Measurements from ENCODE around the gene F8. TPM values are rescaled to one million over a fixed set of nuclear protein-coding genes. Genes with fewer than 3 reads are reported as not detected.

The F8 gene
- total RNA-seq, 1 experiment from 2014 or later = 0.91 TPM

DNA sequence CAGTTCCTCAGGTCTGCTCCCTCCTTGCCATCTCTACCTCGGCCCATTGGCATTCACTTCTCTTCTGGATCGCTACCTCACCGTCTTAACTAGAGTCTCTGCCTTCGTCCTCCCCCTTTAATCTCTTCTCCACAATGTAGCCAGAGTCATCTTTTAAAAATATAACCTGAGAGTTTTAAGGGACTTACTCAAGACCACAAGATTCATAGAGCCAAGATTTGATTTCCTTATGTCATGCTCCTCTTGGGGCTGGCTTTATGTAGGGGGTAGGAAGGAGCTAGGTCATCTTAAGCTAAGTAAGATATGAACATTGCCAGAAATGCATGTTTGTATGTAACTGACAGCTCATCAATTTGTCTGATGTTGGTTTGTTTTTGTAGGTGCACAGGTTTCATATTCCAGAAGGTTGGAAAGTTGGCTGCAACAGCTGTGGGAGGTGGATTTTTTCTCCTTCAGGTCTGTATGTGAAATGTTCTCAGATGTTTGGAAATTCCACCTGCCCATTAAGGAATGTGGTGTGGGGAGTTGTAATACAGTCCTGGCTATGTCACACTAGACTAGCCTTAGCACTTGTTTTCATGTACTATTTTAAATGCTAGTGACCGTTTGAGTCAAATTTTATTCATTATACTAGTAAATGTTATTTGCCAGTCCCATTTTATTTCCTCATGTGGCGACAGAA is 23.7 kb upstream of the F8 start:
- Histone ChIP-seq H3K4me2 (ENCODE audit: low read length) (no peak overlapping the region), H3K4me1 (ENCODE audit: insufficient read depth, low read length) (no peaks in the 10 kb centered on the region)
- CTCF ChIA-PET = no interaction called here

GRCh38 chrX:155035688-155036087 is 13.2 kb upstream of the F8 start:
- Histone ChIP-seq H3K27me3 (ENCODE audit: low read length) (no peaks in the 10 kb centered on the region), H3K9me2 (replicated peaks; ENCODE audit: low read length) (no peaks in the 10 kb centered on the region), H3K27ac (ENCODE audit: low read length) (no peak overlapping the region), H3K4me3 (ENCODE audit: low read length) (no peak overlapping the region), H3K9me3 (ENCODE audit: low read length) (no peaks in the 10 kb centered on the region), H4K20me1 (ENCODE audit: low read length) (no peaks in the 10 kb centered on the region), H3K4me1 (ENCODE audit: insufficient read depth, low read length) (no peaks in the 10 kb centered on the region), H2AFZ (ENCODE audit: low read length) (no peak overlapping the region), H3K4me2 (ENCODE audit: low read length) (no peak overlapping the region), H3K79me2 (ENCODE audit: low read length) (peaks cover 64% of the 10 kb centered on the region), H3K36me3 (ENCODE audit: low read depth, low read length) (peaks cover 11% of the 10 kb centered on the region), H3K9ac (ENCODE audit: low read length) (no peak overlapping the region), H3F3A (ENCODE audit: low read length, unreplicated experiment) (no peaks in the 10 kb centered on the region)
- DNase-seq (no peak), ATAC-seq (no peak)
- no TSS peak for BruUV-seq (replicated peaks)
- TF ChIP-seq EZH2 (IDR thresholded peaks at IDR 0.05; ENCODE audit: low read length, unreplicated experiment) (no peak), CTCF (conservative IDR thresholded peaks at IDR 0.05; ENCODE audit: low read depth, low read length) (no peak), EZH2phosphoT487 (IDR thresholded peaks at IDR 0.05; ENCODE audit: borderline replicate concordance, low read length) (no peak)
- ChIA-PET CTCF (no interaction called here), POLR2A (ENCODE audit: unreplicated experiment) (no interaction called here)
- intact Hi-C loops (cut with micrococcal nuclease) = no loop called here

More for the DNA sequence above, 23.7 kb upstream of the F8 start:
- Histone ChIP-seq H3F3A (ENCODE audit: low read length, unreplicated experiment) (no peaks in the 10 kb centered on the region), H3K9me3 (ENCODE audit: low read length) (no peaks in the 10 kb centered on the region), H2AFZ (ENCODE audit: low read length) (no peak overlapping the region), H4K20me1 (ENCODE audit: low read length) (no peaks in the 10 kb centered on the region), H3K9ac (ENCODE audit: low read length) (no peak overlapping the region), H3K27me3 (ENCODE audit: low read length) (no peaks in the 10 kb centered on the region), H3K36me3 (ENCODE audit: low read depth, low read length) (no peaks in the 10 kb centered on the region), H3K9me2 (replicated peaks; ENCODE audit: low read length) (no peaks in the 10 kb centered on the region), H3K79me2 (ENCODE audit: low read length) (0 out of 2 replicates have a peak, but pooled peaks cover 3% of the 10 kb centered on the region), H3K4me3 (ENCODE audit: low read length) (no peak overlapping the region), H3K27ac (ENCODE audit: low read length) (no peak overlapping the region)
- intact Hi-C loops (cut with micrococcal nuclease) = no loop called here
- no peak for TF ChIP-seq EZH2phosphoT487 (IDR thresholded peaks at IDR 0.05; ENCODE audit: borderline replicate concordance, low read length)
- no peak for TF ChIP-seq EZH2 (IDR thresholded peaks at IDR 0.05; ENCODE audit: low read length, unreplicated experiment)
- TF ChIP-seq CTCF (conservative IDR thresholded peaks at IDR 0.05; ENCODE audit: low read depth, low read length) = no peak
- POLR2A ChIA-PET (ENCODE audit: unreplicated experiment) = no interaction called here
- DNase-seq (no peak), ATAC-seq (no peak)
- no TSS peak for BruUV-seq (replicated peaks)

DNA sequence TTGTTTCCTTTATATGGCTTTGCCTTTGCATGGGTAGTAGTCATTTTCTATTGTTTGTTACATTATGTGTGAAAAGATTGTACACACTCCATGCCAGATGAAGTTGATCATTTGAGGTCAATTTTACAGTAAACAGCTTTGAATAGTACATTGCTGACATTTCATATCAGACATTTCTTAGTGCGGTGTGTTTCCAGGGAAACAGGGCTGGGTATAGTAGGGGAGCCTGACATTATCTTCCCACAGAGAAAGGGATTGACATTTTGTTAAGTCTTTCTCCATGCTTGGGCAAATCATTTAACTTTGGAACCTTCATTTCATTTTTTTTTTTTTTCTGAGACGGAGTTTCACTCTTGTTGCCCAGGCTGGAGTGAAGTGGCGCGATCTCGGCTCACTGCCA is 9.1 kb upstream of the F8 start:
- CTCF ChIA-PET = no interaction called here
- H2AFZ ChIP-seq (ENCODE audit: low read length) = no peak overlapping the region
- H3F3A ChIP-seq (ENCODE audit: low read length, unreplicated experiment) = no peaks in the 10 kb centered on the region
- TF ChIP-seq EZH2 (IDR thresholded peaks at IDR 0.05; ENCODE audit: low read length, unreplicated experiment) (no peak), CTCF (conservative IDR thresholded peaks at IDR 0.05; ENCODE audit: low read depth, low read length) (no peak), EZH2phosphoT487 (IDR thresholded peaks at IDR 0.05; ENCODE audit: borderline replicate concordance, low read length) (no peak)
- no peaks in the 10 kb centered on the region for H3K9me3 ChIP-seq (ENCODE audit: low read length)
- ATAC-seq (no peak), DNase-seq (no peak)
- H3K9ac ChIP-seq (ENCODE audit: low read length) = no peak overlapping the region
- peaks cover 11% of the 10 kb centered on the region for H3K36me3 ChIP-seq (ENCODE audit: low read depth, low read length)
- no TSS peak for BruUV-seq (replicated peaks)
- H4K20me1 ChIP-seq (ENCODE audit: low read length) = peaks cover 10% of the 10 kb centered on the region
- H3K79me2 ChIP-seq (ENCODE audit: low read length) = peaks cover 67% of the 10 kb centered on the region
- no peak overlapping the region for H3K4me2 ChIP-seq (ENCODE audit: low read length)
- POLR2A ChIA-PET (ENCODE audit: unreplicated experiment) = no interaction called here
- H3K9me2 ChIP-seq (replicated peaks; ENCODE audit: low read length) = no peaks in the 10 kb centered on the region
- H3K4me3 ChIP-seq (ENCODE audit: low read length) = no peak overlapping the region
- H3K27me3 ChIP-seq (ENCODE audit: low read length) = no peaks in the 10 kb centered on the region
- no peak overlapping the region for H3K27ac ChIP-seq (ENCODE audit: low read length)
- intact Hi-C loops (cut with micrococcal nuclease) = no loop called here
- peaks cover 13% of the 10 kb centered on the region for H3K4me1 ChIP-seq (ENCODE audit: insufficient read depth, low read length)
